LoVo (cell line): ENCODE results near the gene C2CD4D.
"Not testable (repeated sequence)": the region's sequence is repeated elsewhere in the genome, so short reads cannot be mapped to it uniquely, and the experiment has no call there.

Source experiments
- DNase-seq: peaks from one replicate; pipeline ENCODE4 v3.0.0-alpha.2; 2016; ENCODE audit warnings: low spot score

The C2CD4D gene

GRCh38 chr1:151839457-151840403, at the start of gene C2CD4D:
TSS of gene C2CD4D (minus strand) at chr1:151839820. CDS start at chr1:151838989, 831 bp downstream.
- peak; percentile 87 for DNase-seq

GRCh38 chr1:151888972-151889570, 49.5 kb upstream of the C2CD4D start:
- DNase-seq, result no peak

GRCh38 chr1:151887028-151887427, 47.4 kb upstream of the C2CD4D start:
- DNase-seq, result no peak

GRCh38 chr1:151885479-151885878, 45.9 kb upstream of the C2CD4D start:
- no peak for DNase-seq

- DNase-seq, result not testable (repeated sequence)
Observed at GRCh38 chr1:151884879-151885278, 45.3 kb upstream of the C2CD4D start.

GRCh38 chr1:151884445-151884844, 44.8 kb upstream of the C2CD4D start:
- DNase-seq, result not testable (repeated sequence)

- DNase-seq, result not testable (repeated sequence)
Observed at GRCh38 chr1:151883898-151884297, 44.3 kb upstream of the C2CD4D start.

GRCh38 chr1:151882918-151883317, 43.3 kb upstream of the C2CD4D start:
- DNase-seq, result not testable (repeated sequence)

- DNase-seq, result no peak
Observed at GRCh38 chr1:151882466-151882865, 42.8 kb upstream of the C2CD4D start.

- no peak for DNase-seq
Observed at GRCh38 chr1:151881479-151881878, 41.9 kb upstream of the C2CD4D start.

- DNase-seq, result no peak
Observed at GRCh38 chr1:151875419-151876097, 35.9 kb upstream of the C2CD4D start.

GRCh38 chr1:151872776-151873175, 33.2 kb upstream of the C2CD4D start:
- DNase-seq, result not testable (repeated sequence)

GRCh38 chr1:151871284-151872030, 31.8 kb upstream of the C2CD4D start:
- DNase-seq, result no peak

GRCh38 chr1:151868486-151868885, 28.9 kb upstream of the C2CD4D start:
- no peak for DNase-seq

- peak; percentile 16 for DNase-seq
Observed at GRCh38 chr1:151867765-151868411, 28.3 kb upstream of the C2CD4D start.

- no peak for DNase-seq
Observed at GRCh38 chr1:151867321-151867720, 27.7 kb upstream of the C2CD4D start.

- no peak for DNase-seq
Observed at GRCh38 chr1:151864411-151864810, 24.8 kb upstream of the C2CD4D start.

- no peak for DNase-seq
Observed at GRCh38 chr1:151862604-151863003, 23.0 kb upstream of the C2CD4D start.

GRCh38 chr1:151860504-151861187, 21.0 kb upstream of the C2CD4D start:
- DNase-seq, result no peak

- no peak for DNase-seq
Observed at GRCh38 chr1:151859891-151860293, 20.3 kb upstream of the C2CD4D start.
